ENCODE results near the gene TMEM209.

The TMEM209 gene

GRCh38 chr7:130180571-130181262 lies 24.5 kb downstream of the TMEM209 start:
- intact Hi-C loops (cut with DNase I) = no loop called here
- peak in 8 of 42 donors; percentile 15 to 49 (median 33) for DNase-seq

- intact Hi-C loops (cut with DNase I) = no loop called here
- DNase-seq = no peak
Observed at GRCh38 chr7:130179631-130180030, 25.6 kb downstream of the TMEM209 start.

- no peak for DNase-seq
- intact Hi-C loops (cut with DNase I) = no loop called here
Observed at GRCh38 chr7:130178251-130178650, 27.0 kb downstream of the TMEM209 start.

GRCh38 chr7:130174237-130174959 lies 30.8 kb downstream of the TMEM209 start:
- no peak for DNase-seq

GRCh38 chr7:130162196-130162595 lies 43.0 kb downstream of the TMEM209 start:
- no peak for DNase-seq
- intact Hi-C loops (cut with DNase I) = no loop called here

More at GRCh38 chr7:130174237-130174959, 30.8 kb downstream of the TMEM209 start:
- intact Hi-C loops (cut with DNase I) = no loop called here

- DNase-seq = no peak
- intact Hi-C loops (cut with DNase I) = no loop called here
Observed at GRCh38 chr7:130160455-130160854, 44.8 kb downstream of the TMEM209 start.

- intact Hi-C loops (cut with DNase I) = no loop called here
- no peak for DNase-seq
Observed at GRCh38 chr7:130160023-130160422, 45.2 kb downstream of the TMEM209 start.

GRCh38 chr7:130157700-130158099 lies 47.5 kb downstream of the TMEM209 start:
- intact Hi-C loops (cut with DNase I) = no loop called here
- no peak for DNase-seq

GRCh38 chr7:130156140-130156539 lies 49.1 kb downstream of the TMEM209 start:
- no peak for DNase-seq
- intact Hi-C loops (cut with DNase I) = no loop called here

- intact Hi-C loops (cut with DNase I) = no loop called here
- peak in 35 of 42 donors; percentile 24 to 78 (median 45) for DNase-seq
Observed at GRCh38 chr7:130154501-130155317, 50.5 kb downstream of the TMEM209 start.

- DNase-seq = no peak
- intact Hi-C loops (cut with DNase I) = no loop called here
Observed at GRCh38 chr7:130154131-130154500, 51.1 kb downstream of the TMEM209 start.

GRCh38 chr7:130153211-130153908 lies 51.8 kb downstream of the TMEM209 start:
- intact Hi-C loops (cut with DNase I) = no loop called here
- DNase-seq = no peak

GRCh38 chr7:130152493-130153210 lies 52.6 kb downstream of the TMEM209 start:
- intact Hi-C loops (cut with DNase I) = no loop called here
- DNase-seq = no peak

GRCh38 chr7:130151591-130152492 lies 53.4 kb downstream of the TMEM209 start:
- intact Hi-C loops (cut with DNase I) = no loop called here
- DNase-seq = no peak

- intact Hi-C loops (cut with DNase I) = no loop called here
- DNase-seq = no peak
Observed at GRCh38 chr7:130150587-130150986, 54.6 kb downstream of the TMEM209 start.

GRCh38 chr7:130149281-130150139 lies 55.7 kb downstream of the TMEM209 start:
- intact Hi-C loops (cut with DNase I) = no loop called here
- no peak for DNase-seq

GRCh38 chr7:130148561-130148960 lies 56.6 kb downstream of the TMEM209 start:
- DNase-seq = peak in 1 of 42 donors; percentile 19
- intact Hi-C loops (cut with DNase I) = no loop called here
